T follicular helper cell (primary cell): ENCODE data around the gene TMEM163.
"Not testable (repeated sequence)": the region's sequence is repeated elsewhere in the genome, so short reads cannot be mapped to it uniquely, and the experiment has no call there.

Experiments
- DNase-seq: peaks from one replicate; pipeline ENCODE4 v3.0.0-alpha.2; 2020; ENCODE audit warnings: low read depth
- total RNA-seq, 2 experiments: gene quantifications; one replicate each; lab custom pipeline; 2026; lab: John Stamatoyannopoulos, UW

The TMEM163 gene
- 0.06 to 0.22 reads per million in 2 experiments for total RNA-seq

DNA sequence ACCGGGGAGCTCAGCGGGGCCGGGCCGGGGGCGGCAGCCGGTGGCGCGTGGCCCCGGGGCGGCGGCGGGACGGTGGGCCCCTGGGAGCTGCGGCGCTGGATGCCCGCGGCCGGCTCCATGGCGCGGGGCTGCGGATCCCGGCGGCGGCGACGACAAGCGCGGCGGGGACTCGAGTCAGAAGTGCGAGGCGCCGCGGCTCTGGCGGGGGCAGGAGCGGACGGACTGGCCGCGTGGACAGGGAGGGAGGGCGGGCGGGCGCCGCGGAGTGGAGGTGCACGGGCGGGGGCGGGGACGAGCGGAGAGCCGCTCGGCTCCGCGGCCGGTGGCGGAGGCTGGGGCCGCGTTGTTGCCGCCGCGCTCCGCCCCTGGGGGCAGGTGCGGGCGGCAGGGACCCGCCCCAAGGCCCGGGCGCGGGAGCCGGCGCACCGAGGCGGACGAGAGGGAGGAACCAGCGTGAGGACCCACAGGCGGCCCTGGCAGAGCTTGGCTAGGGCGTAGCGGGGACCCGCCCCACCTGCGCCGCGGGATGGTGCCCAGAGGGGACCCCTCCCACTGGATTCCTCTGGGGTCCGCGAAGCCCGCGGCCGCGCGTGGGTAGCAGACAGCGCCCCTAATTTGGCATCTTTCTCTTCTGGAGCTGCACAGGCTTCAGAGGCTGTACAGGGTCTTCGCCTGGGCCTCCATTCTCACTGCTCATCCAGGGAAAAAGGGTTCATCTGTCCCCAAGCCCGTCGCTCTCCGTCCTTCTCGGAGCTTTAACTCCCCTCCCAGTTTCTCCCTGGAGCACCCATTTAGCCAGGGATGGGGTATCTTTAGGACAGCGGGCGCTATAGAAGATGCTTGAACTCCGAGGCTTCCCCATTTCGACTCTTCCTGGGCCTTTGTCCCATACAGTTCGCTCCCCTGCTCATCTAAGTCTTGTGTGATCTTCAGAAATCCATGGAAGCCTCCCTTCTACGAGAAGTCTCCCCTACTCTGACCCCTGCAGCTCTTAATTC, at the start of gene TMEM163:
TSS of gene TMEM163 (minus strand) at position 184 of the 998 bp plus-strand sequence.
- no peak for DNase-seq

GRCh38 chr2:134766583-134766982, 47.8 kb upstream of the TMEM163 start:
- no peak for DNase-seq

DNA sequence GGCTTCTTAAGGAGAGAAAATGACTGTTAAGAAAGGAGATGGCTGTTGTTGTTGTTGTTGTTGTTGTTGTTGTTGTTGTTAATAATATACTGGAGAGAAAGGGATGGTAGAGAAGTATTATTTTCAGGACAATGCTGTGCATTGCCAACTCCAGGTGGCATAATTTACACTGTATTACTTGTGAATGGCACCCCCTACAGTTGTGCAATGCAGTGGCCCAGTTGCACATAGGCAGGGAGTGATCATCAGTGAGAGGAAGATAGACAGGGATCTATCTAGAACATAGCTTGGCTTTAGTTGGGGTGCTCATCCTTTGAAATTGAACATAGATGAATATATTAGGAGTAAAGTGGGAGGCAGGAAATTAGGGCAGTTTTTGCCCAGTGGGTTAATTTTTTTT, 47.2 kb upstream of the TMEM163 start:
- no peak for DNase-seq

DNA sequence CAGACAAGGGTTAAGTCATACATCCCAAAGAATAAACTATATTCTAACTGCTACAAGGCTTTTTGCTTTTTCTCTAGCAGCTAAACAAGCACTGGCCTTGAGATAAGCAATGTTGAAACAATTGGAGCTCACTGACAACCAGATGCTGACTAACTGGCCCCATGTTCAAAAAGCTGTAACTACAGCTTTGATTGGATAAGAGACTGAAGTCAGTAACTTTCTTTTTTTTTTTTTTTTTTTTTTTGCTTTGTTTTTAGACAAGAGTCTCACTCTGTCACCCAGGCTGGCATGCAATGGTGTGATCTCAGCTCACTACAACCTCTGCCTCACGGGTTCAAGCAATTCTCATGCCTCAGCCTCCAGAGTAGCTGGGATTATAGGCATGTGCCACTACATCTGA, 45.4 kb upstream of the TMEM163 start:
- no peak for DNase-seq

GRCh38 chr2:134763164-134763710, 44.4 kb upstream of the TMEM163 start:
- no peak for DNase-seq

- no peak for DNase-seq
Measured at GRCh38 chr2:134762508-134762907, 43.7 kb upstream of the TMEM163 start.

DNA sequence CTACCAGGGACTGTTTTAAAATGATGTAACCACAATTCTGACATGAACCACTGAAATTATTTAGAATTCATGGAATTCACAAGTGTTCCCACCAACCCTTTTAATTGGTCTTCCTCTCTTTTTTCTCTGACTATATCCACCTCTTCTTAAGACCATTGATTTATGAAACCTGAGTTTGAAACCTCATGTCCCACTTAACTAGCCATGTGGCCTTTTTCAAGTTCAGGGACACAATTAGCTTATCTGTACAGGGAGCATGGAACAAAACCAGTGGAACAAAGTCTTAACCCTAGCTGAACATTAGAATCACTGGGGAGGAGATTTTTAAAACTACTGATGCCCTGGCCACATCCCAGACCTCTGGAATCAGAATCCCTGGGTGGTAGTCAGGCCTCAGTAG, 41.6 kb upstream of the TMEM163 start:
- DNase-seq: no peak

GRCh38 chr2:134758633-134759032, 39.8 kb upstream of the TMEM163 start:
- no peak for DNase-seq

- DNase-seq: not testable (repeated sequence)
Measured at GRCh38 chr2:134751981-134752380, 33.2 kb upstream of the TMEM163 start.

DNA sequence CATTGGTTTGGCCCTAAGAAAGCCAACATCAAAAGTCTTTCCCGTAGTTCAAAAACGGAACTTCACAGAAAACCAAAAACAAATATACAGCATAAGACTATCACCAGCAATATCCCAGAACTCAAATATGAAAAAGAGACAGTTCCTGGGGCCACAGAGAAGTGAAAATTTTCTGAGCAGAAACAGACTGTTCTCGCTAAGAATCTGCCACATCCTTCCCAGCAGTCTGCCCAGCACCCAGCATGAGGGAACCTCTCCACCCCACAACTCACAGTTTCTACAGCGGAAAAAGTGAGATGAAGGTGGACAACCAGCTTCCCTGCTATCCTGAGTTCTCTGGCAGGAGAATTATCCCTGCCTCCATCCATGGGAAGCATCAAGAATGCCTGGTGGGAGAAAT, 26.7 kb upstream of the TMEM163 start:
- no peak for DNase-seq

DNA sequence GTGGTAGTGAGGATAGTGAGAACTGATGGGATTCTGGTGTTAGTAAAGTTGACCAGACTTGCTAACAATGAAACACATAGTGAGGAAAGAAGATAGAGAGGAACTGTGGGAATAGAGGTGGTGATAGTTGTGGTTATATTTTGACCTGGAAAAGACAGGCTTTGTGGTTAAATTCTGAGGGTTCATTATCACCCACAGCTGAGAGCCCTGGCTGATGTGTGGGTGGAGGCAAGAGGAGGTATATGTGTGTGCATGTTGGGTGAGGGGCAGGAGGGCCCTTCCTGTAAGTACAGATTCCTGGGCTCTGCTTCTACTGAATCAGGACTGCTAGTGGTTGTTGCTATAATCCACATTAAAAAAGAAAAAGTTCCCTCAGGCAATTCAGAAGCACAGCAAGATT, 26.2 kb upstream of the TMEM163 start:
- DNase-seq: no peak

DNA sequence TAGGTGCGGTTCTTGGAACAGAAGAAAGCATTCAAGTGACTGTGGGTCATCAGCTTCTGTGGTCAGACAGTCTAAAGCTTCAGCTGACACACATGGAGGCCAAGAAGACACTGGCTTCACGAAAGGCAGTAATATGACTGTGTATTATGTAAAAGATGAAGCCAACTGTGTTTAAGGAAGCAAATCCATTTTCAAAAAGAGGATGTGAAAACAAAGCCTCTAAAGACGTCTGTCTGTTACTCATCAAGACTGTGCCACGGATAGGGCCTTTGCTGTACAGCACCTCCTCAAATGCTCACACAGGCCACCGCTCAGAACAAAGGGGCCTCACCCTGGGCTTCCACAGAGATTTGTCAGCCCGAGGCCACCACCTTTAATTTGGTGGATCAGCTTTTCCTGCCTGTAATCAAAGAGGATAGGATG, 21.1 kb upstream of the TMEM163 start:
- DNase-seq: no peak

DNA sequence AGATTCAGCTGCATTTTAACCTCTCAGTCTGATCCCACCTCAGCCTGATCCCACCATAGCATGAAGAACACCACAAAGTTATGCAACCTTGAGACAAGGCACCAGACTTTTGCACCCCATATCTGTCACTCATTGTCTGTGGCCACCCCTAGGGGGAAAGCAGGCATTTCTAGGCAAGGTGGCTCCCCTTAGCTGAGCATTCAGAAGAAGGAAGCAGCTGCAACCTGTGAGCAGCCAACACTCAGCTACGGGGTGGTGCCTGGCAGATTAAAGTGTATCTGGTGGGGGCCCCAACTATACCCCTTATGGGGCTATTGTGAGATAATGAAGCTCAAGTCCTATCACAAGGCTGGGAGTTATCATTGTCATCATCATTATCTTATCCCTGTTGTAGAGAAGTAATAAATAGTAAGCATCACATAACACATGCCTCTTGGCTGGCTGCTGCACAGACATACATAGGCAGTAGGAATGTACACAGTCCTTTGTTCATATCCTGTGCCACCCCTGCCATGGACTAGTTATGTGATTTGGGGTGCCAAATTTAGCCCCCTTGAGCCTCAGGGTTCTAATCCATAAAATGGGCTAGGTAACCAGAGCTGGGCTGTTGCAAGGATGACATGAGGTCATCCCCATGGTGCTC, 20.6 kb upstream of the TMEM163 start:
- DNase-seq: no peak

- DNase-seq: no peak
Measured at GRCh38 chr2:134738141-134738870, 19.5 kb upstream of the TMEM163 start.

DNA sequence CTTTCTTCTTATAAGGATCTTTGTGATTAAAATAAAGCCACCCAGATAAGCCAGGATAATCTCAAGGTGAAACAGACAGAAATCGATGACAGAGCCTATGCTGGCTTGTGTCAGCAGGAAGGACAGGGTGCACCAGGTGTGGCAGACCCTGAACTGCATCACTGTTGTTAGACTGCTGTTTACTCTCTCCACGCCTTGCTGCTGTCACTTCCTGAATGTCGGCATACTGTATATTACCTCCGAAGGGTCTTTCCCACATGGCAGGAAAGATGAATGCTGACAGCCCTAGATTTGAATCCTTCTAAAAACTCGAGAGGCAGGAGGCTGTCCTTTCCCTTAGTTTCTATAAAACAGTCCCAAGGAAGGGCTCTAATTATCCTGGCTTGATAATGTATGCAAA, 18.9 kb upstream of the TMEM163 start:
- DNase-seq: no peak

DNA sequence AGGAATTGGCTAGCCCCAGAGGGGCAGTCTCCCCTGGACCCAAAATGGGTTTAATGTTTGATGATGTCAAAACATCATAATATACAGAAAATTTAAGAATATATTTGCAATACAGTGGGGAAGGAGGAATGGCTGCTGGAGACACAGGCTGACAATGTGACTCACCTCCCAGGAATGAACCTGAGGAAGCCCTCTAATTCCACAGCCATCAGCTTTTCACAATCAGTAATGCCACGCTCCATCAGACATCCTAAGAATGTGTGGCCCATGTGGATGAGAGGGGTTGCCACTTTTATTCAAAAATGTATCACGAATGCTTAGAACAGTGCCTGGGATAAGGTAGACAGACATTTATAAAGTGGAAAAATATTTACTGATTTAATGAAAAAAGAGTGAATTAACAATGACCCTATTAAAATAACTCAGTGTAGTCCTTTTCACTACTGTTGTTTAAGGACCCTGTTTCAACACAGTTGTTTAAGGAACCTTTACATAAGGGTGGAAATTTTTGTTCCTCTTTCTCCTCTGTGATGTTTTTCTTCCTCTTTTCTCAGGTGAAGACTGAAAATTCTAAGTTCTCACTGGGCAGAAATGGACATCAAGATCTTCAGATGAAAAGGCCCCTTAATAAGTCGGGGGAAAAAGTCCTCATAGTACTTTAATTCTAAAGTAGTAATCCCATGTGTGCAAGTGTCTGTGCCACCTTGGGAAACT, 17.5 kb upstream of the TMEM163 start:
- no peak for DNase-seq

DNA sequence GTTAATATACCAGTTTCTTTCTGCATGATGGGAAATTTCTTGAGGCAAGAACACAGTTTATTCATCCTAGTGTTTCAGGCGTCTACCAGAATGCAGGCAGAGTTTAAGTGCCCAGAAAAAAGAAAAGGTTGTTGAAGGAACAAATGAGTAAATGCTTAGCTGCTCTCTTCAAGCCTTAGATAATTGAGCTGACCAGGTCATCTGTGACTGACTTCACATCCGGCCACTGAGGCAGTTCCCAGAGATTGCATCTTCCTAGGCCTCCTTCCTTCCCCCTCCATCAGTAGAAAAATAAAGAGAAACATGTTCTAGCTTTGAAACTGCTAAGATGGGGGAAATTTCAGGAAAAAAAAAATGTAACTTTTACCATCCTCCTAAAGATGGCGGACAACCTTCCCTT, 9.4 kb upstream of the TMEM163 start:
- DNase-seq: no peak

- no peak for DNase-seq
Measured at GRCh38 chr2:134727385-134727784, 8.6 kb upstream of the TMEM163 start.

DNA sequence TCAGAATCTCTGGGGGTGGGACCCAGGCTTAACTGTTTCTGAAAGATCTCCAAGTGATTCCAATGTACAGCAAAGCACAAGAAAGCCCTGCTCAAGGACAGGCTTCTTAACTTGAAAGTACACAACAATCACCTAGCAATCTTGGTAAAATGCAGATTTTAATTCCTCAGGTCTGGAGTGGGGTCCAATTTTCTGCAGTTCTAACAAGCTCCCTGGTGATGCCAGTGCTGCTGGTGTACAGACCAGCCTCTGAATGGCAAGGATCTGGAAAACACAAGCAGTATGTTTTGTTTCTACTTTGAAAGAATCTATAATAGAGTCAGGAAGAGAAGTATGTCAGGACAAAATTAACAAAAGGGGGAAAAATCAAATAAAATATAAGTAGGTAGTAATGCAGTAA, 7.8 kb upstream of the TMEM163 start:
- no peak for DNase-seq

- no peak for DNase-seq
Measured at GRCh38 chr2:134725876-134726275, 7.1 kb upstream of the TMEM163 start.

DNA sequence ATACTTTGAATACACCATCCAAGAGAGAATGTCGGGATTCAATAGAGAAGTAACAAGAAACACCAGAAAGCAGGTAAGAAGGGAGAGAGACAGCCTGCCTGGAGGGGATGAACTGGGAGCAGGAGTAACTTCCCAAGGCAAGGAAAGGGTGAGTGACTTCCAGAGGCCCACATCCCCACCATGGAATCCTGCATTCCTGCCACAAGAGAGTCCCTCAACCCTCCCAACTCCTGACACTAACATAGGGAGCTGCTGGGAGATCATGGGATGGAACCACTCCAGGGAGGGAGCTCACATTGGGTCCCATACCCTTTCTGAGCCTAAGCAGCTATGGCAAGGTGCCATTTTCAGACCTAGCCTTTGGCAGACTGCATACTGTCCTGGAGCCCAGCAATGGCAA, 5.5 kb upstream of the TMEM163 start:
- DNase-seq: no peak
